Measurements from ENCODE around the gene SGMS1. TPM values are rescaled to one million over a fixed set of nuclear protein-coding genes. Genes with fewer than 3 reads are reported as not detected.

The SGMS1 gene
- polyA plus RNA-seq, 2 of the 4 experiments (the other 2 are of a cell fraction), result 22.7 to 28.2 TPM

DNA sequence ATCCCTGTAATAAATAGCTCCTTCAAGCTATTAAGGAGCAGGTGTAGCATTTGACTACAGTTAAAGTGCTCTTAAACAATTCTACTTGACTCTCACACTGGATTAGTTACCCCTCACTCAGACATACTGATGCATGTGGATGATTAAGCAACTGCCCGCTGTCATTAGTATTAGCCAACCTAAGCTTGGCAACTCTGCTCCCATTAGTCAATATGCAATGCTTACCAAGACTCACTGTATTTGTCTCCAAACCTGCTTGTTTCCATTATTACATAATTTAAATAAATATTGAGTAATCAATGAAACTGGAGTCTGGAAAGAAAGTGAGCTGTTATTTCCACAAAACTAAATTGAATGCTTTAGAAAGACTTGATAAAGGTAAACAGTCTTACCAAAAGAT lies 228.5 kb downstream of the SGMS1 start (continued):
- TF ChIP-seq CEBPB (IDR thresholded peaks at IDR 0.05) (peak; percentile 93 to 95), NR3C1 (IDR thresholded peaks at IDR 0.05) (no peak), JUN (IDR thresholded peaks at IDR 0.05) (peak in 1 of 2 experiments; percentile 76; a peak in 1 of 5 replicates), KDM1A (IDR thresholded peaks at IDR 0.05; ENCODE audit: low read depth) (no peak), PHF8 (IDR thresholded peaks at IDR 0.05; ENCODE audit: borderline replicate concordance, low read depth) (no peak), POLR2AphosphoS2 (conservative IDR thresholded peaks at IDR 0.05; ENCODE audit: low read length) (no peak), USF2 (IDR thresholded peaks at IDR 0.05) (no peak), JUNB (IDR thresholded peaks at IDR 0.05) (peak; percentile 74), HOXB13 (CRISPR knock-in tag; IDR thresholded peaks at IDR 0.05; ENCODE audit: low read depth) (no peak), ZC3H11A (IDR thresholded peaks at IDR 0.05) (no peak), GATA3 (IDR thresholded peaks at IDR 0.05; ENCODE audit: borderline replicate concordance) (peak; percentile 37; the same call in 1 of the 2 replicates), TP53 (CRISPR knock-in tag; IDR thresholded peaks at IDR 0.05) (no peak), CHD4 (IDR thresholded peaks at IDR 0.05; ENCODE audit: borderline replicate concordance) (no peak), ESRRA (IDR thresholded peaks at IDR 0.05; ENCODE audit: borderline replicate concordance, low read length) (no peak), EHMT2 (IDR thresholded peaks at IDR 0.05; ENCODE audit: low read depth) (no peak), MAZ (IDR thresholded peaks at IDR 0.05; ENCODE audit: borderline replicate concordance, low read depth, low read length) (no peak), HOXA7 (CRISPR knock-in tag; IDR thresholded peaks at IDR 0.05) (no peak), CHD2 (IDR thresholded peaks at IDR 0.05; ENCODE audit: low read length, partially characterized antibody) (no peak), MAFK (IDR thresholded peaks at IDR 0.05; ENCODE audit: partially characterized antibody) (no peak)
- TF ChIP-seq, protein P1, sequence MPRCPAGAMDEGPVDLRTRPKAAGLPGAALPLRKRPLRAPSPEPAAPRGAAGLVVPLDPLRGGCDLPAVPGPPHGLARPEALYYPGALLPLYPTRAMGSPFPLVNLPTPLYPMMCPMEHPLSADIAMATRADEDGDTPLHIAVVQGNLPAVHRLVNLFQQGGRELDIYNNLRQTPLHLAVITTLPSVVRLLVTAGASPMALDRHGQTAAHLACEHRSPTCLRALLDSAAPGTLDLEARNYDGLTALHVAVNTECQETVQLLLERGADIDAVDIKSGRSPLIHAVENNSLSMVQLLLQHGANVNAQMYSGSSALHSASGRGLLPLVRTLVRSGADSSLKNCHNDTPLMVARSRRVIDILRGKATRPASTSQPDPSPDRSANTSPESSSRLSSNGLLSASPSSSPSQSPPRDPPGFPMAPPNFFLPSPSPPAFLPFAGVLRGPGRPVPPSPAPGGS (IDR thresholded peaks at IDR 0.05), result peak; percentile 41; the same call in 1 of the 3 replicates
- TF ChIP-seq, protein P2, sequence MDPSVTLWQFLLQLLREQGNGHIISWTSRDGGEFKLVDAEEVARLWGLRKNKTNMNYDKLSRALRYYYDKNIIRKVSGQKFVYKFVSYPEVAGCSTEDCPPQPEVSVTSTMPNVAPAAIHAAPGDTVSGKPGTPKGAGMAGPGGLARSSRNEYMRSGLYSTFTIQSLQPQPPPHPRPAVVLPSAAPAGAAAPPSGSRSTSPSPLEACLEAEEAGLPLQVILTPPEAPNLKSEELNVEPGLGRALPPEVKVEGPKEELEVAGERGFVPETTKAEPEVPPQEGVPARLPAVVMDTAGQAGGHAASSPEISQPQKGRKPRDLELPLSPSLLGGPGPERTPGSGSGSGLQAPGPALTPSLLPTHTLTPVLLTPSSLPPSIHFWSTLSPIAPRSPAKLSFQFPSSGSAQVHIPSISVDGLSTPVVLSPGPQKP (IDR thresholded peaks at IDR 0.05; ENCODE audit: low read depth, low read length), result no peak
- TF ChIP-seq, protein P3, sequence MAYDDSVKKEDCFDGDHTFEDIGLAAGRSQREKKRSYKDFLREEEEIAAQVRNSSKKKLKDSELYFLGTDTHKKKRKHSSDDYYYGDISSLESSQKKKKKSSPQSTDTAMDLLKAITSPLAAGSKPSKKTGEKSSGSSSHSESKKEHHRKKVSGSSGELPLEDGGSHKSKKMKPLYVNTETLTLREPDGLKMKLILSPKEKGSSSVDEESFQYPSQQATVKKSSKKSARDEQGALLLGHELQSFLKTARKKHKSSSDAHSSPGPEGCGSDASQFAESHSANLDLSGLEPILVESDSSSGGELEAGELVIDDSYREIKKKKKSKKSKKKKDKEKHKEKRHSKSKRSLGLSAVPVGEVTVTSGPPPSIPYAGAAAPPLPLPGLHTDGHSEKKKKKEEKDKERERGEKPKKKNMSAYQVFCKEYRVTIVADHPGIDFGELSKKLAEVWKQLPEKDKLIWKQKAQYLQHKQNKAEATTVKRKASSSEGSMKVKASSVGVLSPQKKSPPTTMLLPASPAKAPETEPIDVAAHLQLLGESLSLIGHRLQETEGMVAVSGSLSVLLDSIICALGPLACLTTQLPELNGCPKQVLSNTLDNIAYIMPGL (CRISPR knock-in tag; IDR thresholded peaks at IDR 0.05; ENCODE audit: borderline replicate concordance), result no peak

DNA sequence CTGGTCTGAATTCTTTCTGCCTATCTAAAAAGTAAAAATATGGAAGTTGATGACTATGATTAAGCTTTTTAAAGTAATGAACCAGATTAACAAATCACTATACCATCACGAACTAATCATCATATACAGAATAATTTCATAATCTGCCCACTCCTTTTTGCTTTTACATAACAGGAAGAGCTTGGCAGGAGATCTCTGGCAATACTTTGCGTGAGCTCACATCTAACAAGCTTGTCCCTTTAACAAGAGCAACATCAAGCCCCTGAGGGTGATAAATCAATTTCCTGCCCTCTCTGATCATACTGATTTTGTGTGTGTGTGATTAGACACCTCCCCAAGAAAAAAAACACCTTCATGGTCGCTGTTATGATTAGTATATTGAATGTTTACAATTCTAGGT lies 228.9 kb downstream of the SGMS1 start:
- DNase-seq (ENCODE audit: low read depth in 1 of 2, low spot score in 1 of 2) (no peak), FAIRE-seq (no peak), ATAC-seq (no peak)
- TF ChIP-seq EHF (CRISPR knock-in tag; IDR thresholded peaks at IDR 0.05), result no peak
- TF ChIP-seq POLR2A (IDR thresholded peaks at IDR 0.05; ENCODE audit: low read length), result no peak
- TF ChIP-seq, protein P4, sequence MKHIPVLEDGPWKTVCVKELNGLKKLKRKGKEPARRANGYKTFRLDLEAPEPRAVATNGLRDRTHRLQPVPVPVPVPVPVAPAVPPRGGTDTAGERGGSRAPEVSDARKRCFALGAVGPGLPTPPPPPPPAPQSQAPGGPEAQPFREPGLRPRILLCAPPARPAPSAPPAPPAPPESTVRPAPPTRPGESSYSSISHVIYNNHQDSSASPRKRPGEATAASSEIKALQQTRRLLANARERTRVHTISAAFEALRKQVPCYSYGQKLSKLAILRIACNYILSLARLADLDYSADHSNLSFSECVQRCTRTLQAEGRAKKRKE (CRISPR knock-in tag; IDR thresholded peaks at IDR 0.05; ENCODE audit: low read depth), result no peak
- peak overlapping the region; percentile 84 to 86 for H3K27ac ChIP-seq
- H3K4me1 ChIP-seq, result peaks cover 77% of the 10 kb centered on the region
- H3K9me3 ChIP-seq, result no peaks in the 10 kb centered on the region
- H3K4me3 ChIP-seq, result peak overlapping the region; percentile 1; the same call in 1 of the 3 replicates
- H3K4me2 ChIP-seq, result peak overlapping the region; percentile 90
- 40% methylated on average over 3 of the region's 3 CpGs for WGBS (ENCODE audit: missing lambda C conversion rate)
- POLR2A ChIA-PET, result interaction anchor here (0.8 kb wide), 1 partner anchor 230 kb away, joined by 3 read pairs; no protein-coding TSS in a partner anchor
- CTCF ChIA-PET, result interaction anchor here (0.6 to 1.4 kb wide), 4 partner anchors 16 to 229 kb away, joined by 3 to 6 read pairs (median 4); partner anchors contain the start of gene SGMS1

Measured in A549 (cell line).